HFF-Myc (cell line): ENCODE results near the gene ZBTB24.

Source experiments
- DNase-seq: peaks from one replicate; pipeline ENCODE4 v3.0.0-alpha.2; 2011; ENCODE audit warnings: low read depth; ENCODE audit errors: extremely low read depth
- H3K4me3 ChIP-seq: replicated peaks from 2 replicates; pipeline ENCODE4 v1.5.1; 2011; ENCODE audit warnings: low read depth, mild to moderate bottlenecking, control low read depth, low read length
- TF ChIP-seq, protein P1 (sequence below): IDR thresholded peaks from 2 replicates; pipeline ENCODE4 v1.5.1; 2012; ENCODE audit warnings: mild to moderate bottlenecking, low read depth, low read length, control low read depth; ENCODE audit errors: missing control alignments

The ZBTB24 gene

DNA sequence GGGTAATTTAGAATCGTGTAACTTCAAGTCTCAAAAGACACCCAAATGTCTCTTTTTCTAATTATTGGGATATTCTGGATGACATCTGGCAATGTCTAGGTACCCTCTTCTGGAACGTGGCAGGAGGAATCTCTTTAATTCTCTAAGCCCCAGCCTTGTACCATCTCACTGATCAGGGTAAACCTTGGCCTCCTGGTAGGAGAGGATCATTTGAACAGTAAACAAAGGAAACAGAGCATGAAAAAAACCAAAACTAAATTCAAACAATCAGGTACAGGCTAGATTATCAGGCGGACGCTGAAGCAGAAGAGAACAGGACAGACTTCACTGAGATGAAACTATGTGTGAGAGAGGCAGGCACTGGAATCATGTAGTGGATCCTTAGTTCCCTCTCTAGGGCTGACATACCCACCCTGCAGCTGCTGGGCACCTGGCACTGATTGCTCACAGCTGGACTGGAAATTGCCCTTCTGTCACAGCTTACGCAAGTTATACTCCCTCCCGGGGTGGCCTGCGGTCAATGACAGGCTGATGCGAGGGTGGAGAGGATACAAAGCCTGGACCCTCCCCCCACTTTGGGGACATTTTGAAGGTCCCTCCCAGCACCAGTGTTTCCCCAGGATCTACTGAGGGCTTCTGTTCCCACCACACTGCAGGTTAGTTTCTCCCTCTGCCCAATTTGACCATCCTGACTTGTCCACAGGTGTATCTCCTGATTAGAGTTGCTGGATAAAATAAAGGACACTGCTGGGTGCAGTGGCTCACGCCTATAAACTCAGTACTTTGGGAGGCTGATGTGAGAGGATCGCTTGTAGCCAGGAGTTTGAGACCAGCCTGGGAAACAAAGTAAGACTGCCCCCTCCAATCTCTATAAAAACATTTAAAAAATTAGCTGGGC lies 20.6 kb upstream of the ZBTB24 start:
- no peak overlapping the region for H3K4me3 ChIP-seq
- TF ChIP-seq, protein P1, sequence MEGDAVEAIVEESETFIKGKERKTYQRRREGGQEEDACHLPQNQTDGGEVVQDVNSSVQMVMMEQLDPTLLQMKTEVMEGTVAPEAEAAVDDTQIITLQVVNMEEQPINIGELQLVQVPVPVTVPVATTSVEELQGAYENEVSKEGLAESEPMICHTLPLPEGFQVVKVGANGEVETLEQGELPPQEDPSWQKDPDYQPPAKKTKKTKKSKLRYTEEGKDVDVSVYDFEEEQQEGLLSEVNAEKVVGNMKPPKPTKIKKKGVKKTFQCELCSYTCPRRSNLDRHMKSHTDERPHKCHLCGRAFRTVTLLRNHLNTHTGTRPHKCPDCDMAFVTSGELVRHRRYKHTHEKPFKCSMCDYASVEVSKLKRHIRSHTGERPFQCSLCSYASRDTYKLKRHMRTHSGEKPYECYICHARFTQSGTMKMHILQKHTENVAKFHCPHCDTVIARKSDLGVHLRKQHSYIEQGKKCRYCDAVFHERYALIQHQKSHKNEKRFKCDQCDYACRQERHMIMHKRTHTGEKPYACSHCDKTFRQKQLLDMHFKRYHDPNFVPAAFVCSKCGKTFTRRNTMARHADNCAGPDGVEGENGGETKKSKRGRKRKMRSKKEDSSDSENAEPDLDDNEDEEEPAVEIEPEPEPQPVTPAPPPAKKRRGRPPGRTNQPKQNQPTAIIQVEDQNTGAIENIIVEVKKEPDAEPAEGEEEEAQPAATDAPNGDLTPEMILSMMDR: no peak
- no peak for DNase-seq

DNA sequence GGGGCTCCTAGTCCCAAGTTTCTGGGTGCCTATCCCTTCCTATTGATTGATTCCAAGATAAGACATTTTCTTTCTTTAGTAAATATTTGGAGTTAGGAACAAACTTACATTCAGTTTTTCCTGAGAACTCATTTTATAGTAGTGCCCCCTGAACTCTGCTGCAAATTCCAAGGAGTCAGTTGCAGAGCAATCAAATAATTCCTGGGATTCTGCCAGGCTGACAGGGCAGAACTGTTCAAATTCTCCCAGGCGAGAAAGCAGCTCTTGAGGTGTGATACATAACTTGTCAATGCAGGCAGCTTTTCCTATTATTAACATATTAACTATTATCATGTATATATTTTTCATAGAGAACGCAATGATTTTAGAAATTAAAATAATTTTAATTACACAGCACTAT lies 15.9 kb upstream of the ZBTB24 start:
- no peak for DNase-seq
- H3K4me3 ChIP-seq: no peak overlapping the region
- TF ChIP-seq, protein P1: no peak

DNA sequence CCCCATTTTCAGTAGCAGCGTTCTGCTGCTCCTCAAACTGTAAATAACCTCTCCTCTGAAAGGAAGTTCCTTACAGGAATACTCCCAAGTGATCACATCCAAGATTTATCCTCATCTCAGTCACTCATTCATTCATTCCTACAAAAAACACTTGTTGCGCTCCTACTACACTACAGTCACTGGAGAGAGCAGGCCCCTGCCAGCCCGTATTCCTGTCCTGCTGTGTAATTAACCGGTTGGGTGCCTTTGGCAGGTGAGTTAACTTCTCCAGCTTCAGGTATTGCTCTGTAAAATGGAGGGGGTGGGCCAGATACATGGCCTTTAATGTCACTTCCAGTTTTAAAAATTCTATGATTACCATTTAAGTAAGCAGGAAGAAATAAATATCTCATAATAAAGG lies 15.0 kb upstream of the ZBTB24 start:
- TF ChIP-seq, protein P1: no peak
- H3K4me3 ChIP-seq: no peak overlapping the region
- DNase-seq: no peak

DNA sequence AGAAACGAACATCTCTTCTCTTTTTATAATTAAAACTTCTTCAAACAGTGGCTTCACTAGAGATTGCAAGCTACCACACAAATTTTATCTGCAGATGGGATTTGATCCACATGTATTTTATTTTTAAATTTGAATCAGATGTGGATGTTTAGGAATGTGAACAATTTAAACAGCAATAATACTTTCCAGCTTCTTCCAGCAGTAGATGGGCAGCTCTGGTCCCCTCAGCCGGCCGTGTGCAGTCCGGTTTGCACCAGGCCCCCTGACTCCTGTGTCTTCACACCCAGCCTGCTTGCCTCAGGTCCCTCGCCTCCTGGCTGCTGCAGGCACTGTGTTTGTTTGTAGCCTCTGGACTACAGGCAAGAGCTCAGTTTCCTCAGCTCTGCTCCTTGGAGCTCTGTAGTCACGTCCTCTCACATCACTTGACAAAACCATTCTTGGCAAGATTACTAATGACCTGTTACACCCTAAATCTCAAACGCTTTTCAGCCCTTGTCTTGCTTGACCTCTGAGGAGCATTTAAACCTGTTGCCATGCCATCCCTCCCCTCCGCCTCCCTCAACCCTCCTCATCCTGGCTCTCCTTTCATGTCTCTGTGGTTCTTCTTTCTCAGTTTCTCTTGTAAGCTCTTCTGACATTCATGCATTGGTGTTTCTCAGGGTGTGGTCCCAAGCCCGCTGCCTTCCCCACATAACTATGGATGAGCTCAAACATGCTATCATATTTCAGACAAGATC lies 13.2 kb upstream of the ZBTB24 start:
- TF ChIP-seq, protein P1: no peak
- no peak overlapping the region for H3K4me3 ChIP-seq
- DNase-seq: no peak

DNA sequence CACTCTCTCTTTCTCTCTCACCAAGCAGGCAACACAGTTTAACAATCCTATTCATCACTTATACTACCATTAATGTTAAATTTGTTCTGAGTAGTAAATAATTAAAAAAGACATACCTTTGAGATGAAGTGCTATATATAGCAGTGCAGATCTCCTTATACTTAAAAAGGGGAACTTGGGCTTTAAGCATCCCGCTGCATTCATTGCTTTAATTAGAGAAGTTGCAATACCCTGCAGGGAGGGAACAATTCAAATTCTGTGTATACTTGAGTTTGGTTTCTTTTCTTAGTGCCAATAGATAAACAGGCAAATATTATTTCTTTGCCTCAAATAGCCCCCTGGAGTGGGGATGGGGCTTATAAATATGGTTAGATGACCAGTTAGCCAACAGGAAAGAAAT lies 10.8 kb upstream of the ZBTB24 start:
- no peak overlapping the region for H3K4me3 ChIP-seq
- no peak for DNase-seq
- TF ChIP-seq, protein P1: no peak

DNA sequence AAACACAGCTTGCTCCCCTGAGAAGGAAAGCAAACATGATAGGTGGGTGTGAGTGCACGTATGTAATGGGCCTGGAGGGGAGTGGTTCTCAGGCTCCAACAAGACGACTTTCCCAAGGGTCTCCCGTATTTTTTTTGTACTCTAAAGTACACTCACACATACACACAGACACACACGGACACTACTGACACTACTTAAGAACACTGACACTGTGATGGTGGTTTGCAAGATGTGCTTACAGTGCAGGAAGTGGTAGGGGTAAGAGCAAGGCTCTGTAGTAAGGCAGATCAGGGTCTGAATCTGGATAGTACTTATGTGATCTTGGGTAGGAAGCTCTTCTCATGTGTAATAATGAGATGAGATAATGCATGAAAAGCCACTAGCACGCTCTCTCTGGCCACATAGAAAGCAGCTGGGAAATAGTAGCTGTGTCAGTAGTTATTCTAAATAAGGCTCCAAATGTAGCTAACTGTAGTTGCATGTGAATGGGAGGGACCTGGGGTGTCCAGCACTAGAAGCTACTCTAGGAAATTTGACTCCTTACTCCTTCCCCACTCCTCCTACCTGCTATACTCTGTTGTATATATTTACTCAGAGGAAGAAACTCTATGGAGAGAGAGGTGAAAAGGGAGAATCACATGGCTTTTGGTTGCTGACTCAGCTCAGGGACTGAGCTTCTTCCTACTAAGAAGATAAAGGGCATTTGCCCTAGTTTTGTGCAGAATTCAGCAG lies 8.4 kb upstream of the ZBTB24 start:
- no peak overlapping the region for H3K4me3 ChIP-seq

More for the DNA sequence above, 8.4 kb upstream of the ZBTB24 start:
- TF ChIP-seq, protein P1: no peak
- DNase-seq: no peak
